Vagina (tissue), 2 donors: ENCODE measurements around the gene WDHD1. TPM values are rescaled to one million over a fixed set of nuclear protein-coding genes. Genes with fewer than 3 reads are reported as not detected.

Experiments
- DNase-seq, 2 donors: peaks; one replicate each; pipeline ENCODE4 v3.0.0-alpha.2; 2017; ENCODE audit errors: extremely low spot score in 2 of 2
- H3K27ac ChIP-seq: fragments of 200-600 bp; sonication (generic); one replicate; pipeline ENCODE4 v1.5.1; 2019
- H3K27me3 ChIP-seq: fragments of 200-600 bp; sonication (generic); one replicate; pipeline ENCODE4 v1.5.1; 2019
- H3K36me3 ChIP-seq, 2 donors: fragments of 200-600 bp; sonication (generic); one replicate each; pipeline ENCODE4 v1.5.1; 2017 to 2019
- H3K4me1 ChIP-seq: fragments of 200-600 bp; sonication (generic); one replicate; pipeline ENCODE4 v1.5.1; 2019
- H3K4me3 ChIP-seq, 2 donors: fragments of 200-600 bp; sonication (generic); 1 replicate in 1 of 2; 2 replicates in 1 of 2; pipeline ENCODE4 v1.5.1; 2016 to 2019
- H3K9me3 ChIP-seq: fragments of 200-600 bp; sonication (generic); one replicate; pipeline ENCODE4 v1.5.1; 2019
- POLR2A ChIP-seq, 2 donors: fragments of 450-650 bp; IDR thresholded peaks; one replicate each; pipeline ENCODE4 v1.6.1; 2017; ENCODE audit warnings: antibody characterized with exemption in 2 of 2, mild to moderate bottlenecking in 2 of 2, moderate library complexity in 2 of 2
- POLR2AphosphoS5 ChIP-seq, 2 donors: sonication (generic); formaldehyde crosslinking; IDR thresholded peaks; one replicate each; pipeline ENCODE4 v1.9.0; 2017; ENCODE audit warnings: antibody characterized with exemption in 2 of 2, mild to moderate bottlenecking in 2 of 2, low read depth in 1 of 2; ENCODE audit not compliant: insufficient read depth in 1 of 2
- intact Hi-C: fragments of 100-400 bp; cut with DNase I; formaldehyde crosslinking; loops from one replicate; pipeline ENCODE4 v1.15.1; 2023
- total RNA-seq: library from RNA; depleted of rRNA; stranded (reverse); fragments of >200 nt; gene quantifications from one replicate; pipeline ENCODE4 v1.2.3, GENCODE V29; 2016
- TF ChIP-seq, protein P1 (sequence below), 3 experiments: fragments of 450-650 bp in 2 of 3; fragments of 200-600 bp in 1 of 3; sonication (generic) in 1 of 3; IDR thresholded peaks; one replicate each; pipeline ENCODE4 v1.5.1; 2017 to 2019; ENCODE audit warnings: antibody characterized with exemption in 3 of 3, mild to moderate bottlenecking in 2 of 3, moderate library complexity in 2 of 3

WDHD1 gene
- total RNA-seq, 1 donor from 2014 or later, result 3.2 TPM

DNA sequence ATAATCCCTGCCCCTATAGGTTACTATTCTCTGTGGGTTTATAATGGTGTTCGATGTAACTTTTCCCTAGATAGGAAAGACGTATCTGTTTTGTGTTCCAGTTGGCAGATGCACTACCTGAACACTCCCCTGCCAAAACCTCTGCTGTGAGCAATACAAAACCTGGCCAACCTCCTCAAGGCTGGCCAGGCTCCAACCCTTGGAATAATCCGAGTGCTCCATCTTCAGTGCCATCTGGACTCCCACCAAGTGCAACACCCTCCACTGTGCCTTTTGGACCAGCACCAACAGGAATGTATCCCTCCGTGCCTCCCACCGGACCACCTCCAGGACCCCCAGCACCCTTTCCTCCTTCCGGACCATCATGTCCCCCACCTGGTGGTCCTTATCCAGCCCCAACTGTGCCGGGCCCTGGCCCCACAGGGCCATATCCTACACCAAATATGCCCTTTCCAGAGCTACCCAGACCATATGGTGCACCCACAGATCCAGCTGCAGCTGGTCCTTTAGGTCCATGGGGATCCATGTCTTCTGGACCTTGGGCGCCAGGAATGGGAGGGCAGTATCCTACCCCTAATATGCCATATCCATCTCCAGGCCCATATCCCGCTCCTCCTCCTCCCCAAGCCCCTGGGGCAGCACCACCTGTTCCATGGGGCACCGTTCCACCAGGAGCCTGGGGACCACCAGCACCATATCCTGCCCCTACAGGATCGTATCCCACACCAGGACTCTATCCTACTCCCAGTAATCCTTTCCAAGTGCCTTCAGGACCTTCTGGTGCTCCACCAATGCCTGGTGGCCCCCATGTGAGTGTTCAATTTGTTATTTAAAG is 35.8 kb upstream of the WDHD1 start:
- no peaks in the 10 kb centered on the region for H3K27me3 ChIP-seq
- DNase-seq, result no peak
- H3K4me1 ChIP-seq, result peaks cover 16% of the 10 kb centered on the region
- intact Hi-C loops, result no loop called here
- no peak overlapping the region for H3K4me3 ChIP-seq
- no peaks in the 10 kb centered on the region for H3K9me3 ChIP-seq
- H3K36me3 ChIP-seq, result peaks cover 0 to 28% of the 10 kb centered on the region in 2 donors
- H3K27ac ChIP-seq, result no peak overlapping the region
- TF ChIP-seq POLR2A (IDR thresholded peaks at IDR 0.05) (no peak), POLR2AphosphoS5 (IDR thresholded peaks at IDR 0.05; ENCODE audit: insufficient read depth in 1 of 2, low read depth in 1 of 2) (no peak)
- TF ChIP-seq, protein P1, sequence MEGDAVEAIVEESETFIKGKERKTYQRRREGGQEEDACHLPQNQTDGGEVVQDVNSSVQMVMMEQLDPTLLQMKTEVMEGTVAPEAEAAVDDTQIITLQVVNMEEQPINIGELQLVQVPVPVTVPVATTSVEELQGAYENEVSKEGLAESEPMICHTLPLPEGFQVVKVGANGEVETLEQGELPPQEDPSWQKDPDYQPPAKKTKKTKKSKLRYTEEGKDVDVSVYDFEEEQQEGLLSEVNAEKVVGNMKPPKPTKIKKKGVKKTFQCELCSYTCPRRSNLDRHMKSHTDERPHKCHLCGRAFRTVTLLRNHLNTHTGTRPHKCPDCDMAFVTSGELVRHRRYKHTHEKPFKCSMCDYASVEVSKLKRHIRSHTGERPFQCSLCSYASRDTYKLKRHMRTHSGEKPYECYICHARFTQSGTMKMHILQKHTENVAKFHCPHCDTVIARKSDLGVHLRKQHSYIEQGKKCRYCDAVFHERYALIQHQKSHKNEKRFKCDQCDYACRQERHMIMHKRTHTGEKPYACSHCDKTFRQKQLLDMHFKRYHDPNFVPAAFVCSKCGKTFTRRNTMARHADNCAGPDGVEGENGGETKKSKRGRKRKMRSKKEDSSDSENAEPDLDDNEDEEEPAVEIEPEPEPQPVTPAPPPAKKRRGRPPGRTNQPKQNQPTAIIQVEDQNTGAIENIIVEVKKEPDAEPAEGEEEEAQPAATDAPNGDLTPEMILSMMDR (IDR thresholded peaks at IDR 0.05), result no peak

DNA sequence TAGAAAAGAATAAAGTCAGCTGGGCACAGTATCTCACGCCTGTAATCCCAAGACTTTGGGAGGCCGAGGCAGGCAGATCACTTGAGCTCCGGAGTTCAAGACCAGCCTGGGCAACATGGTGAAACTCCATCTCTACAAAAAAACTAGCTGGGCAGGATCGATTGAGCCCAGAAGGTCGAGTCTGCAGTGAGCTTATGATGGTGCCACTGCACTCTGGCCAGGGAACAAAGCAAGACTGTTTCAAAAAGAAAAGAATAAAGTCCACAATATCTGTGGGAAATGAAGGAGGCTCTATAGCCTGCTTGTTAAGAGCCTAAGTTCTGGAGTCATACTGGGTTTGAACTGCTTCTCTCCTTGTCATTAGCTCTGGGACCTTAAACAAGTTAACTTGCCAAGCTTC is 32.4 kb upstream of the WDHD1 start:
- peaks cover 41% of the 10 kb centered on the region for H3K4me1 ChIP-seq
- no peak for TF ChIP-seq POLR2AphosphoS5 (IDR thresholded peaks at IDR 0.05; ENCODE audit: insufficient read depth in 1 of 2, low read depth in 1 of 2)
- TF ChIP-seq, protein P1 (IDR thresholded peaks at IDR 0.05), result no peak
- TF ChIP-seq POLR2A (IDR thresholded peaks at IDR 0.05), result no peak
- no peaks in the 10 kb centered on the region for H3K27me3 ChIP-seq
- H3K36me3 ChIP-seq, result peaks cover 0 to 18% of the 10 kb centered on the region in 2 donors
- DNase-seq, result no peak
- H3K27ac ChIP-seq, result no peak overlapping the region
- no peaks in the 10 kb centered on the region for H3K9me3 ChIP-seq
- intact Hi-C loops, result loop anchor here (10.0 kb wide), 1 partner anchor 65 kb away; the partner anchor contains the start of gene LGALS3
- no peak overlapping the region for H3K4me3 ChIP-seq

DNA sequence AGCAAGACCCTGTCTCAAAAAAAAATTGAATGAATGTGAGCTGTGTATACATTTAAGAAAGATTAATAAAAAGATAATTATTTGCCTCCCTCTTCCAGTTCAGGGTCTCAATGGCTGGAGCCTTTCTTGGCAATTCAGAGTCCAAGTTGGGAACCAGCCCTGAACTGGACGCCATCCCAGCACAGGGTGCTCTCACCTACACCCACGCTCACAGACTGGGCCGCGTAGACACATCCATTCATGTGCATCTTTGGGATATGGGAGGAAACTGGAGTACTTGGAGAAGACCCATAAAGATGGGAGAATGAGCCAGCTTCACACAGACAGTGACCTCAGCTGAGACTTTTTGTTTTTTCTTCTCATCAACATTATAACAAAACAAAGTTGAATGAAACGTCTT is 31.0 kb upstream of the WDHD1 start:
- TF ChIP-seq POLR2A (IDR thresholded peaks at IDR 0.05) (no peak), POLR2AphosphoS5 (IDR thresholded peaks at IDR 0.05; ENCODE audit: insufficient read depth in 1 of 2, low read depth in 1 of 2) (no peak)
- TF ChIP-seq, protein P1 (IDR thresholded peaks at IDR 0.05), result no peak
- no peaks in the 10 kb centered on the region for H3K9me3 ChIP-seq
- no peak overlapping the region for H3K4me3 ChIP-seq
- DNase-seq, result no peak
- no peaks in the 10 kb centered on the region for H3K27me3 ChIP-seq
- peaks cover 0 to 12% of the 10 kb centered on the region in 2 donors for H3K36me3 ChIP-seq
- H3K4me1 ChIP-seq, result peaks cover 50% of the 10 kb centered on the region
- H3K27ac ChIP-seq, result no peak overlapping the region
- intact Hi-C loops, result loop anchor here (10.0 kb wide), 1 partner anchor 67 kb away; the partner anchor contains the start of gene LGALS3

DNA sequence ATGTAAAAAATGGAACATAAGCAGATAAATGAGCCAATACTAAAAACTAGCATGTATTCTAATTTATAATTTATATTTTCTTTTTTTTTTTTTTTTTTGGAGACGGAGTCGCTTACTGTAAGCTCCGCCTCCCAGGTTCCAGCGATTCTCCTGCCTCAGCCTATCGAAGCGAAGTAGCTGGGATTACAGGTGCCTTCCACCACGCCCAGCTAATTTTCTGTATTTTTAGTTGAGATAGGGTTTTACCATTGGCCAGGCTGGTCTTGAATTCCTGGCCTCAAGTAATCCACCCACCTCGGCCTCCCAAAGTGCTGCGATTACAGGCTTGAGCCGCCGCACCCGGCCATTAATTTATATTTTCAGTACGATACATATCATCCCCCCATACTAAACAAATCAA is 27.2 kb upstream of the WDHD1 start:
- Histone ChIP-seq H3K27me3 (no peaks in the 10 kb centered on the region), H3K9me3 (no peaks in the 10 kb centered on the region), H3K27ac (no peak overlapping the region), H3K4me1 (peaks cover 56% of the 10 kb centered on the region), H3K4me3 (no peak overlapping the region), H3K36me3 (peaks cover 0 to 8% of the 10 kb centered on the region in 2 donors)
- no peak for DNase-seq
- TF ChIP-seq POLR2A (IDR thresholded peaks at IDR 0.05) (no peak), POLR2AphosphoS5 (IDR thresholded peaks at IDR 0.05; ENCODE audit: insufficient read depth in 1 of 2, low read depth in 1 of 2) (no peak)
- TF ChIP-seq, protein P1 (IDR thresholded peaks at IDR 0.05), result no peak
- intact Hi-C loops, result loop anchor here (10.0 kb wide), 1 partner anchor 71 kb away; the partner anchor contains the start of gene LGALS3

DNA sequence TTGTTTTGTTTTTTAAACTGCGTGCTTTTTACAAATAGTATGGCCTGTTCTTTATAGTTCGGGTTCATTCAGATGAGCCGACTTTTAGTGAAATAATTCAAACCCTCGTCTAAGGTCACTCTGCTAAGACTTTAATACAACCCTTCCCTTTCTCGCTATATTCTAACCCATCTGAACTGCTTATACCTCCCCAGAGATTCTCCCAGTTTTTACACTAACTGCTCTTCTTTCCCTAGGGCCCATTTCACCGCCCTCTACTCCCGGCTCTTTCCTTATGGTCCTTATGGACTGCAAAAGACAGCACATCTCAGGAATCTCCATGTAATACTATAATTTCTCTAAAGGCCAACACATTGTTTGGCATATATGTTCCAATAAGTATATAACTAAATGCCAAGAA is 26.6 kb upstream of the WDHD1 start:
- intact Hi-C loops, result loop anchor here (10.0 kb wide), 1 partner anchor 71 kb away; the partner anchor contains the start of gene LGALS3
- Histone ChIP-seq H3K4me3 (no peak overlapping the region), H3K9me3 (no peaks in the 10 kb centered on the region), H3K4me1 (peaks cover 56% of the 10 kb centered on the region), H3K27ac (no peak overlapping the region), H3K27me3 (no peaks in the 10 kb centered on the region), H3K36me3 (peaks cover 0 to 6% of the 10 kb centered on the region in 2 donors)
- no peak for DNase-seq
- no peak for TF ChIP-seq POLR2AphosphoS5 (IDR thresholded peaks at IDR 0.05; ENCODE audit: insufficient read depth in 1 of 2, low read depth in 1 of 2)
- TF ChIP-seq, protein P1 (IDR thresholded peaks at IDR 0.05), result no peak
- TF ChIP-seq POLR2A (IDR thresholded peaks at IDR 0.05), result no peak
